ENCODE data around the gene C19orf81. TPM values are rescaled to one million over a fixed set of nuclear protein-coding genes. Genes with fewer than 3 reads are reported as not detected.

C19orf81 gene
- total RNA-seq, 4 donors from 2014 or later = not detected

- no peak overlapping the region for H3K27ac ChIP-seq
- WGBS, 2 donors (ENCODE audit: low coverage in 1 of 2) = 46 to 56% methylated on average over 3 of the region's 5 CpGs
- H3K4me3 ChIP-seq = no peak overlapping the region
- H3K9me3 ChIP-seq = no peaks in the 10 kb centered on the region
- H3K4me1 ChIP-seq = no peaks in the 10 kb centered on the region
- TF ChIP-seq EP300 (IDR thresholded peaks at IDR 0.05) (no peak), POLR2A (IDR thresholded peaks at IDR 0.05) (no peak), POLR2AphosphoS5 (IDR thresholded peaks at IDR 0.05) (no peak), CTCF (IDR thresholded peaks at IDR 0.05) (no peak)
- H3K27me3 ChIP-seq = peaks cover 99% of the 10 kb centered on the region
- ATAC-seq = no peak
- H3K36me3 ChIP-seq = no peaks in the 10 kb centered on the region
Observed at GRCh38 chr19:50648659-50649058, 586 bp upstream of the C19orf81 start.

- TF ChIP-seq CTCF (IDR thresholded peaks at IDR 0.05) (no peak), EP300 (IDR thresholded peaks at IDR 0.05) (no peak), POLR2A (IDR thresholded peaks at IDR 0.05) (no peak), POLR2AphosphoS5 (IDR thresholded peaks at IDR 0.05) (no peak)
Observed at GRCh38 chr19:50651174-50651573, 1.9 kb downstream of the C19orf81 start.

GRCh38 chr19:50652722-50653121, 3.5 kb downstream of the C19orf81 start:
- H3K36me3 ChIP-seq = no peaks in the 10 kb centered on the region
- H3K4me3 ChIP-seq = no peak overlapping the region
- ATAC-seq = no peak
- H3K4me1 ChIP-seq = peaks cover 0 to under 1% (median 0%) of the 10 kb centered on the region in 3 donors
- WGBS, 2 donors (ENCODE audit: low coverage in 1 of 2) = 89 to 91% methylated on average over 5 to 6 of the region's 6 CpGs
- peaks cover 99% of the 10 kb centered on the region for H3K27me3 ChIP-seq
- H3K27ac ChIP-seq = no peak overlapping the region
- peaks cover 0 to 24% (median 0%) of the 10 kb centered on the region in 3 donors for H3K9me3 ChIP-seq
- no peak for TF ChIP-seq POLR2A (IDR thresholded peaks at IDR 0.05)
- no peak for TF ChIP-seq CTCF (IDR thresholded peaks at IDR 0.05)
- no peak for TF ChIP-seq EP300 (IDR thresholded peaks at IDR 0.05)
- no peak for TF ChIP-seq POLR2AphosphoS5 (IDR thresholded peaks at IDR 0.05)

More at GRCh38 chr19:50651174-50651573, 1.9 kb downstream of the C19orf81 start:
- H3K27me3 ChIP-seq = peaks cover 99% of the 10 kb centered on the region
- H3K4me3 ChIP-seq = no peak overlapping the region
- H3K4me1 ChIP-seq = no peaks in the 10 kb centered on the region
- H3K27ac ChIP-seq = no peak overlapping the region
- ATAC-seq = no peak
- no peaks in the 10 kb centered on the region for H3K36me3 ChIP-seq
- 79 to 85% methylated on average over 2 of the region's 2 CpGs for WGBS, 2 donors (ENCODE audit: low coverage in 1 of 2)
- H3K9me3 ChIP-seq = peaks cover 0 to 21% (median 0%) of the 10 kb centered on the region in 3 donors

- H3K4me1 ChIP-seq = peaks cover 0 to 20% (median 3%) of the 10 kb centered on the region in 3 donors
- peaks cover 0 to 29% (median 0%) of the 10 kb centered on the region in 3 donors for H3K9me3 ChIP-seq
- H3K27ac ChIP-seq = no peak overlapping the region
- TF ChIP-seq POLR2AphosphoS5 (IDR thresholded peaks at IDR 0.05) (no peak), CTCF (IDR thresholded peaks at IDR 0.05) (no peak), EP300 (IDR thresholded peaks at IDR 0.05) (no peak), POLR2A (IDR thresholded peaks at IDR 0.05) (no peak)
- H3K4me3 ChIP-seq = no peak overlapping the region
- ATAC-seq = no peak
- no peaks in the 10 kb centered on the region for H3K36me3 ChIP-seq
- peaks cover 99% of the 10 kb centered on the region for H3K27me3 ChIP-seq
Observed at GRCh38 chr19:50654882-50655281, 5.6 kb downstream of the C19orf81 start.

GRCh38 chr19:50657222-50657669, 8.0 kb downstream of the C19orf81 start:
- TF ChIP-seq POLR2AphosphoS5 (IDR thresholded peaks at IDR 0.05) (no peak), EP300 (IDR thresholded peaks at IDR 0.05) (no peak), POLR2A (IDR thresholded peaks at IDR 0.05) (no peak), CTCF (IDR thresholded peaks at IDR 0.05) (no peak)
- H3K27me3 ChIP-seq = peaks cover 100% of the 10 kb centered on the region
- no peak overlapping the region for H3K27ac ChIP-seq
- peaks cover 0 to 29% (median 0%) of the 10 kb centered on the region in 3 donors for H3K9me3 ChIP-seq
- H3K4me3 ChIP-seq = no peak overlapping the region
- peaks cover 0 to 20% (median 3%) of the 10 kb centered on the region in 3 donors for H3K4me1 ChIP-seq
- no peaks in the 10 kb centered on the region for H3K36me3 ChIP-seq
- WGBS, 2 donors (ENCODE audit: low coverage in 1 of 2) = 46 to 53% methylated on average over 6 of the region's 6 CpGs
- ATAC-seq = no peak

All from gastroesophageal sphincter (tissue), 4 donors.